NCI-H2107 treated with DMSO at 0.1 percent for 48 hours (cell line): Measurements from ENCODE around the gene FOXC1.

Experiments used
- DNase-seq: peaks from one replicate; lab custom pipeline; 2025; ENCODE audit not compliant: unreplicated experiment; lab: John Stamatoyannopoulos, UW

The FOXC1 gene

GRCh38 chr6:1611572-1612298 lies 2.0 kb downstream of the FOXC1 start:
- no peak for DNase-seq

- DNase-seq, result no peak
These were observed 2.7 kb downstream of the FOXC1 start for GRCh38 chr6:1612299-1612973.

GRCh38 chr6:1612974-1613306 lies 3.2 kb downstream of the FOXC1 start:
- DNase-seq, result no peak

GRCh38 chr6:1613346-1613687 lies 3.6 kb downstream of the FOXC1 start:
- DNase-seq, result no peak

- no peak for DNase-seq
These were observed 4.2 kb downstream of the FOXC1 start for GRCh38 chr6:1613688-1614447.

GRCh38 chr6:1614448-1615150 lies 4.9 kb downstream of the FOXC1 start:
- no peak for DNase-seq

- no peak for DNase-seq
These were observed 5.6 kb downstream of the FOXC1 start for GRCh38 chr6:1615151-1615852.

- no peak for DNase-seq
These were observed 6.2 kb downstream of the FOXC1 start for GRCh38 chr6:1615853-1616420.

GRCh38 chr6:1616701-1617463 lies 7.2 kb downstream of the FOXC1 start:
- DNase-seq, result no peak

- DNase-seq, result no peak
These were observed 8.0 kb downstream of the FOXC1 start for GRCh38 chr6:1617466-1618310.

- DNase-seq, result no peak
These were observed 8.8 kb downstream of the FOXC1 start for GRCh38 chr6:1618311-1619097.

- DNase-seq, result no peak
These were observed 9.5 kb downstream of the FOXC1 start for GRCh38 chr6:1619098-1619672.

- no peak for DNase-seq
These were observed 10.2 kb downstream of the FOXC1 start for GRCh38 chr6:1619673-1620503.

GRCh38 chr6:1620504-1621069 lies 10.9 kb downstream of the FOXC1 start:
- DNase-seq, result no peak

- DNase-seq, result no peak
These were observed 11.5 kb downstream of the FOXC1 start for GRCh38 chr6:1621070-1621701.

GRCh38 chr6:1622220-1622850 lies 12.6 kb downstream of the FOXC1 start:
- DNase-seq, result no peak
